ENCODE data around the gene MYBPC2.

DNA sequence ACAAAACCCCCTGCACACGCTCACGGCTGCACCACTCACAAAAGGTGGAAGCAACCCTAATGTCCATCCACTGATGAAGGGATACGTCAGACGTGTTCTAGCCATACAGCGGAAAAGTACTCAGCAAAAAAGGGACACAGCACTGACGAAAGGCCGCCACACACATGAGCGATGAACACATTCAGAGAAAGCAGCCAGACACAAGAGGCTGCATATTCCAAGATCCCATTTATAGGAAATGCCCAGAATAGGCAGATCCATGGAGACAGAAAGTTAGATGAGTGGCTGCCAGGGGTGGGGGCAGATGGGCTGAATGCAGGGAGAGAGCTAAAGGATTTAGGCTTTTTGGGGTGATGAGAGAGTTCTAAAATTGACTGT, 44.8 kb upstream of the MYBPC2 start:
- TF ChIP-seq ZFP30 (CRISPR knock-in tag; IDR thresholded peaks at IDR 0.05) (no peak), ZC3H10 (CRISPR knock-in tag; IDR thresholded peaks at IDR 0.05) (no peak)
- TF ChIP-seq, protein P1, sequence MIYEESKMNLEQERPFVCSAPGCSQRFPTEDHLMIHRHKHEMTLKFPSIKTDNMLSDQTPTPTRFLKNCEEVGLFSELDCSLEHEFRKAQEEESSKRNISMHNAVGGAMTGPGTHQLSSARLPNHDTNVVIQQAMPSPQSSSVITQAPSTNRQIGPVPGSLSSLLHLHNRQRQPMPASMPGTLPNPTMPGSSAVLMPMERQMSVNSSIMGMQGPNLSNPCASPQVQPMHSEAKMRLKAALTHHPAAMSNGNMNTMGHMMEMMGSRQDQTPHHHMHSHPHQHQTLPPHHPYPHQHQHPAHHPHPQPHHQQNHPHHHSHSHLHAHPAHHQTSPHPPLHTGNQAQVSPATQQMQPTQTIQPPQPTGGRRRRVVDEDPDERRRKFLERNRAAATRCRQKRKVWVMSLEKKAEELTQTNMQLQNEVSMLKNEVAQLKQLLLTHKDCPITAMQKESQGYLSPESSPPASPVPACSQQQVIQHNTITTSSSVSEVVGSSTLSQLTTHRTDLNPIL (CRISPR knock-in tag; IDR thresholded peaks at IDR 0.05; ENCODE audit: low read depth), result no peak

Measured in SK-N-SH treated with all-trans-retinoic acid at 6 μM for 48 hours (cell line).